Activated CD4-positive, alpha-beta T cell treated with anti-CD3 and anti-CD28 coated beads, Interleukin-2, amount 50 U/mL, for 16 hours (primary cell): ENCODE results near the gene KCND3.

Experiments used
- DNase-seq: peaks from one replicate; pipeline ENCODE4 v3.0.0-alpha.2; 2020

Gene KCND3

GRCh38 chr1:111989531-111990025 is at the start of gene KCND3:
Gene KCND3, minus strand, starts transcription at chr1:111989668.
- peak; percentile 10 for DNase-seq

GRCh38 chr1:112034277-112034676 is 44.8 kb upstream of the KCND3 start:
- no peak for DNase-seq

- DNase-seq: no peak
These were observed 44.1 kb upstream of the KCND3 start for GRCh38 chr1:112033439-112034120.

GRCh38 chr1:112030157-112030556 is 40.7 kb upstream of the KCND3 start:
- DNase-seq: no peak

- DNase-seq: no peak
These were observed 38.2 kb upstream of the KCND3 start for GRCh38 chr1:112027696-112028095.

GRCh38 chr1:112026501-112026900 is 37.0 kb upstream of the KCND3 start:
- DNase-seq: no peak

GRCh38 chr1:112026016-112026415 is 36.5 kb upstream of the KCND3 start:
- DNase-seq: no peak

GRCh38 chr1:112021263-112021662 is 31.8 kb upstream of the KCND3 start:
- no peak for DNase-seq

- no peak for DNase-seq
These were observed 27.7 kb upstream of the KCND3 start for GRCh38 chr1:112017183-112017582.

- DNase-seq: no peak
These were observed 23.4 kb upstream of the KCND3 start for GRCh38 chr1:112012823-112013222.

- DNase-seq: no peak
These were observed 21.7 kb upstream of the KCND3 start for GRCh38 chr1:112011202-112011601.

- DNase-seq: no peak
These were observed 17.7 kb upstream of the KCND3 start for GRCh38 chr1:112007169-112007568.

GRCh38 chr1:112006416-112007025 is 17.1 kb upstream of the KCND3 start:
- DNase-seq: no peak

- DNase-seq: no peak
These were observed 14.6 kb upstream of the KCND3 start for GRCh38 chr1:112004076-112004475.

GRCh38 chr1:112002514-112002913 is 13.0 kb upstream of the KCND3 start:
- no peak for DNase-seq

GRCh38 chr1:112001436-112001835 is 12.0 kb upstream of the KCND3 start:
- DNase-seq: no peak

- no peak for DNase-seq
These were observed 10.6 kb upstream of the KCND3 start for GRCh38 chr1:112000048-112000447.

- DNase-seq: no peak
These were observed 8.9 kb upstream of the KCND3 start for GRCh38 chr1:111998332-111998731.

GRCh38 chr1:111992476-111992875 is 3.0 kb upstream of the KCND3 start:
- no peak for DNase-seq

- DNase-seq: peak; percentile 6
These were observed 1.6 kb upstream of the KCND3 start for GRCh38 chr1:111990878-111991718.

GRCh38 chr1:111990026-111990877 is 784 bp upstream of the KCND3 start:
- DNase-seq: no peak

- DNase-seq: no peak
These were observed 570 bp downstream of the KCND3 start for GRCh38 chr1:111988743-111989453.
